T-helper 2 cell (primary cell): ENCODE data around the gene LENEP.

Source experiments
- DNase-seq, 5 experiments: peaks; one replicate each; pipeline versions ENCODE4 v3.0.0 to v3.0.0-alpha.2; 2012 to 2022

The LENEP gene

DNA sequence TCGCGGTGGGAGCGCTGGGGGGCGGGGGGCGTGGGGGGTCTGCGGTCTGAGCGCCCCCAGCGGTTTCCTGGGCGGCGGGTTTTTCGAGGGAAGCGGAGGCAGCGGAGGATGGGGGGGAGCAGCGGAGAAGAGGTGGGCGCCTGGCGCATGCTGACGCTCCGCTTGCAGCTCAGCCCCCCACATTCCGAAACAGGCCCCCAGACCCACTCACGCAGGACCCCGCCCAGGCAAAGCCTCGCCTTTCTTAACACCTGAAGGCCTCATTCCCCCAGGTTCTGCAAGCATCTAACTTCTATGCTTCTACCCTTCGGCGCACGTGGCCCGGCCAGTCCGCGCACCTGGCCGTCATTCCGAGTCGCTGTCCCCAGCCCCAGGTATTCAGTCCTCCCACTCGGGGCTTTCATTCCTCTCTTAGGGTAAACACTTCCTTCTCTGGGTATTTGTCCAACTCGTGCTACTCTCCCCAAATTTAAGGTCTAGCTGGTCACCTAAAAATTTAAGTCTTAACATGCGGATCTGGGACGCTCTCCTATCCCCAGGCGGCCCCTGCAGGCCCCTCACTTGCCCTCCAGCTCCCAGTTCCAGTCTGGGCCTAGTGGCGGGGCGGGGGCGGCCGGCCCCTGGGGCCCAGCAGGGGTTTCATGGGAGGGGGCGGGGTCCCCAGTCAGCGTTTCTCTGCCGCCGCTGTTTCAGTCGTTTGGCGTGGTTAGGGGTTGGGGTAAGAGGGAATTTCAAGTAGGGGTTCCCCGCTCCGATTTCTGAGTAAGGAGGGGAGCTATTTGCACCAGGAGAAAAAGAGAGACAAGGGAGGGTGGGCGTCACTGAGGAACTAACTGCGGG is 6.4 kb downstream of the LENEP start:
- DNase-seq = peak in 4 of 5 experiments; percentile 34 to 44 (median 42)

DNA sequence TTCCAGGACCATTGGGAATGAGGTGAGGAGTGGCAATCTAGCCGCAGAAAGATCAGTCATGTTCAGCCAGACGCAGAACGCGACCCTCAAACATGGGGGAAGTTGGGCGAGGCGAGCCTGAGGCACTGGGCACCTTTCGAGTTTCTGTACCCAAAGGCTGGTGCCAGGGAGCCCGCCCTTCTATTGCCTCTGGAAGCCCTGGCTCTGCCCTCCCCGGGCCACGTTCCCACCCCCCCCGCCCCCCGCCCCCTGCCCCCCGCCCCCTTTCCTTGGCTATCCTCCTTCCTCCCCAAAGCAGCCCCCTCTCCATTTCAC is 7.0 kb downstream of the LENEP start:
- DNase-seq = peak in 1 of 5 experiments; percentile 33

DNA sequence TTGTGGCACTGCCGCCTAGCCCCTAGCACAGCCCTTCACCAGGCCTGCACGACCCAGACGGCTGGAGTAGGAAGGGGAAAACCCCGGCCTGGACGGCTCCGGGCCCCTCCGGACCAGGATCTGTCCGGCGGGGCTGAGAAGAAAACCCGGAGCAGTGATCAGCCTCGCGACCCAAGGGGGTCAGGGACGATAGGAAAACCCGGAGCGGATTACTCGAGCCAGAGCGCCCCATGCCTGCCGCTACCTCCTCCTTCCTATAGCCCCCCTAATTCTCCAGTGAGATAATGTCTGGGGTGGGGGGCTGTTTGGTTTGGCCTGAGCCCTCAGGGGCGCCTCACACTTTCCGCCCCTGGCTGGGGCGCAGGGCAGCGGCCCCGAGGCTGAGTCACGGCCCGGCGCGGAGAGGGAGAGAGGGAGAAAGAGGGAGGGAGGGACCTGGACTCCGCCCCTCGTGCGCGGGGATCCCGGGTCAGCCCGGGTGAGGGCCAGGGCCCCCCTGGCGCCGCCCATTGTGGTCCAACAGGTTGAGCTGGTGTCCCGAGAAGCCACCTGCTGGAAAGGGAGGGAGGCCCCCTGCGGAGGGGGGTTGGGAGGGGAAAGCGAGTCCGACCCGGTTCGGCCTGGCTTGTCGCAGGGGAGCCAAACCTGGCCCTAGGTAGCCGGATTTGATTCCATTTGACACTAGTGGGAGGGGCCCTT is 7.5 kb downstream of the LENEP start:
- peak; percentile 65 to 83 (median 75) for DNase-seq

DNA sequence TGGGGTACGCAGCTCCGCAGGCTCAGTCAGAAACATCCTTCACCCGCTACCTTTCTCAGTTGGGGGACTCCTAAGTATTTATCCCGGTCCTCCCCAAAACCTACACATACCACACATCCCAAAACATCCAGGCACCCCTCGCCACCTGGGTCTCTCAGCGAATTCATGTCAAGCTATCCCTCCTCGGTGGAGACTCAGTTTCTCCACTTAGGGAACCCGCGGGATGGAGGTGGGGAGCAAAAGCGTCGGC is 8.0 kb downstream of the LENEP start:
- DNase-seq = no peak

DNA sequence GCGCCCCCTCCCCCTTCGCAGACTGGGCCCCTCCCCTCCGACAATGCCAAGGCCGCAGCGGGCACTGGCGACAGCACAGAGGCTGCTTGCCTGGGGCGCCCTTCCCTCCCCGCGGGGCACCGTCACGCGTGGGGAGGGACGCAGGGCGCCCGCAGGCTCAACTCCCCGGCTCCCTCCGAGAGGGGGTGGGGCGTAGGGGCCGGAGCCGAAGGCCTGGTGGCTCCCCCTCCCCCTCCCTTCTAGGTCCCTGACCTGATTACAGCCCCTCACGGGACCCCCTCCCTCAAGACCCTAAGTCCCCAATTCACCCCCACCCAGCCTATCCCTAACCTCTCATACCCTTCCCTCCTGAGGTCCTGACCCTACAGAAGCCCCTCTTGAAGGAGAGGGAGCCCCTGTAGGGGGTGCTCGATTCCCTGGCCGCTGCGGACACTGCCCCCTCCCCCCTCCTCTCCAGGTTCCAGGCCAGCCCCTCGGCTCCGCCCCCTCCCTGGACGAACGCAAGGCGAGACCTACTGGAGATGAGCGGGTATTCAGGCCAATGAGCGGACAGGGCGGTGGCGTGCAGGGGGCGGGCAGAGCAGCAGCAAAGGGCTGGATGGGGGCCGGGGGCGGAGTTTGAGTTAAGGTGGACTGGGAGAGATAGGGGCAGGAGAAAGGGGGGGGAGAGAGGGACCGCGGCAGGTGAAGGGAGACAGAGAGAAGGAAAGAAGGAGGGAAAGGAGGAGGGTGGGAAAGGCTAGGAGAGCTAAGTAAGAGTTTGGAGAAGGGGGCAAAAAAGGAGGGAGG is 8.5 kb downstream of the LENEP start:
- DNase-seq = peak; percentile 92 to 99 (median 98)

DNA sequence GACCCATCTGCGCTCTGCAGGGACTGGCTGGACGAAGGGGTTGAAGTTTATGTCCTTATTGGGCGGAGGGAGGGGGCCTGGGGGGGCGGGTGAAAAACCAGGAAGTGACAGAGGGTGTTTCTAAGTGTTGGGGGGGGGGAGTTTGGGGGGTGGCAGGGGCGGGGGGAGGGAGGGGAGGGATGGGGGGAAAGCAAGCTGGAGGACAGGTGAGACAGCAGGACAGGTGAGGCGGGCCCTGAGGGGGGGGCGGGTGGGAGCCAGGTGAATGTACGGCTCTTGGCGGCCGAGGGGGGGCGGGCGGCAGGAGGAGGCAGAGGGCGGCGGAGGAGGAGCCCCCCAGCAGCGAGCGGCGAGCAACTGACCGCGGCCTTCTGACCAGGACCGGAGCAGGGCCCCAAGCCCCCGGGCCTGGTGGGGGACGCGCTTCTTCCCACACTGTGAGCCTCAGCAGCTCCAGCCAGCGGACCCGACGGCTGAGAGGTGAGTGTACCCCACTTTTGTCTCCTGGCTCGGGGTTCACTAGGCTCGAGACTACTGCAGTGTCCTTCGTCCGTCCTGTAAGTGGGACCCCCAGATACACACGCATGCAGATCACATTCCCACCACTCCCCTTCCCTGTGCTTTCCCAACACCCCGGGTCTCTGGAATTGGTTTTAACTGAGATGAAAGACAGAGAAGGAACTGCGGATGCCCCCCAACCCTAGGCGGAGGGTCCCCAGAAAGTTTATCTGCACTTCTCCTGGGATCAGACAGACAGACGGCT is 9.3 kb downstream of the LENEP start, which contains the start of gene ZBTB7B:
Gene ZBTB7B (plus strand): TSS at position 339 of the 763 bp plus-strand sequence. CDS start 11,859 bp downstream, outside the sequence.
- no peak for DNase-seq

DNA sequence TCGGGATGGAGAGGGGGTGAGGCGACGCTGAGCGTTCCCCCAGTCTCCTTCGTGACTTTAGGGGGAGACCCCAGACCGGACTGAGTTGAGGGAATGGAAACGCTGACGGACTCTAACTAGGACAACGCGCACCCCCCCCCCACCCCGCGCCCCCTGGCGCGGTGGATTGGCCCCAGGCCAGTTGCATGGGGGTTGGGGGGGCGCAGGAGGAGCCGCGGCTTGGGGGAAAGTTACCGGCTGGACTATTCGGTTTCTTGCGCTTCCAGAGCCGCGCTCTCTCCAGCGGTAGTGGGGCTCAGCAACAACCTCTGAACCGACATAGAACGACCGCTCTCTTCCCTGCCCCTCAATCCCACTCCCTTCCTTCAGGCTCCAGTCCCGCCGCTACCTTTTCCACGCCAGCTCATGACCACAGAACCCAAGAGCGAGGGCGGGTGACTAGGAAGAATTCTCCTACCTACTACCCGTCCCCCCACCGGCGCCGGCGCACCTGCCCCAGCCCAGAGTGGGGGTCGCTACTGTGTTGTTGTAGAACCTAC is 9.9 kb downstream of the LENEP start:
- no peak for DNase-seq

DNA sequence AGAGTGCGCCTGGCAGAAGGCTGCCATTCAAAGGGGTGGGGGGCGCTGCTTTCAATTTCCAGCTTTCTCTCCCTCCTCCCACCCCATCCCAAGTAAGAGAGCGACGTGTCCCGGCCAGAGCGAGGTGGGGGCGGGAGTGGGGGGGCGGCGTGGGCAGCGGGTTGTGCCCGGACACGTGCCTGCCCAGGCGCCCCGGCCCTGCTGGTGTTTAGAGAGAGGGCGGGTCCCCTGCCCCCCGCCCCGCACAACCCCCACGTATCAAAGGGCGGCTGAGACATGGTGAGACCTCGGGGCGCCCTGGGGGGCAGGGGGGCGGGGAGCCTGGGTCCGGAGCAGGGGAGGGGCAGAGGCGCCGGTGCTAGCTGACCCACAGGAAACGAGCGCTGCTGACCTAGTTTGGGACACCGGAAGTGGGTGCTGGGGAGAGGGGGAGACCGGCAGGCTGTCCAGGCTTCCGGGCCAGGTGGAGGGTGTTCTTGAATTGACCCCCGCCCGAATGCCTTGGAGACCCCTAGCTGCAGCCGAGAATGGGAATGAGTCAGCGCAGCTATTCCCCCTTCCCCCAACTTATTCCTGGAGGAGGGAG is 10.5 kb downstream of the LENEP start:
- DNase-seq = peak in 1 of 5 experiments; percentile 50

DNA sequence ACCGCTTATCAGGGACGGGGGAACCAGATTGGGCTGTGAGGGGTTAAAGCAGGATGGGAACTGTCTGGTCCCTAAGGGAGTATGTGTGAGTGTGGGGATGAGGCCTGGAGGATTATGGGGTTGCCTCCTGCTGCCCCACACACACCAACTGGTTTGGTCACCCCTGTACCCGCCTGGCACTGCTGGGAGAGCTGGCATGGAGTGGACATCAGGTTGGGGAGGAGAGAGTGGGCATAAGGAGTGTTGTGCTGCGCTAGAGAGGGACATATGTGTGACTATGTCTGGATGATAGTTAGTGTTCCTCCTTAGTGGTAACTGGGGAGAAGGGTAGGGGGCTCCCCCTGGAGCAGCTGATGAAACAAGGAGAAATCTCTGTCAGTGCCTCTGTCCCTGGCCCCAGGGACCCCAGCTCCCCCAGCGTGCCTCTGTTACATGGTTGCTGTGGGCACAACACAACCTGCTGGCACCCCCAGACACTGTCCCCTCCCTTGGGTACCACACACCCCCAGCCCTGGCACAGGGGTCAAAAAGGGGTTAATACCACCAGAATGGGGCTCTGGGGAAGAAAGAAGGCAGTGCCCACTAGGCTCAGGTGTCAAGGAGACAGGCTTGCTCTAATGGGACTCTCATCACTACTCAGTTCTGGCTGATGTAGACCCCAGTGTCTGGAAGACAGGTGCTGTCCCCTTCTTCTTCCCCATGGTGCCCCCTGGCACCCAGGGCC is 11.1 kb downstream of the LENEP start:
- DNase-seq = no peak

DNA sequence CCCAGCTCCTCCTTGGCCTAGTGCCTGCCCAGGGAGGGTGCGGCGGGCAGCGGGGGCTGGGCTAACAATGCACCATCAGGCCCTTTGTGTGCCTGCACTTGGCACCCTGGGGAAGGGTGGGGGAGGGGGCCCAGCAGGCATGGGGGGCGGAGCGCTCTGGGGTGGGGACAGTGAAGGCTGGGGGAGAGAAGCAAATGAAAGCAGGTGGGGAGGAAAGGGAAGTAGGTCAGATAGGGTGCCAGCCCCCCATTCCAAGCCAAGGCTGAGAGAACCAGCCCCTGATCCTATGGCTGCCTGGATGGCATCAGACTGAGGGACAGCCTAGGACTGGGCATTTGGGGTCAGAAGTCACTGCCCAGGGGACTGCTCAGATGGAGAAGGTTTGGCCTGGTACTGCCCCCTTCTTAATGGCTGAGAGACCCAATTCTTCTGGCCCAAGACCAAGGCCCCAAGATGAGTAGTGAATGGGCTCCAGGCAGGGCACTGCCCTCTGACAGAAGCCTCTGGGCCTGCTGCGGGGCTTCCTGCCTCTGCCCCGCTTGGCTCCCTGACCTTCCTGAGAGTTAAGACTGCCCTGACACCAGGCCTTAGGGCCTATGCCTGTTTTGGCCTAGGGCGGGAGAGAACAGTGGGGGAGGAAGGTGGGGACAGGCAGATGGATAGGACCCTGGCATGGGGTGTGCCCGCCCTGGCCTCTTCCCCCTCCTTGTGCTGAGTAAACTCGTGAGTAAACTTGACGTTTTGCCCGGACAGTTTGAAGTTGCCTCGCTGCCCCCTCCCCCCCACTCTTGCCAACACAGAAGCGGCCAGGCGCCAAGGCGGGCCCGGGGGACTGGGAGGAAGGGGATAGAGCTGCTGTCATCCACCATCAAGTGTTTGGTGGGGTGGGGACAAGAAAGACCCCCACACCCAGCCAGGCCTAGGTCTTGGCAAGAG is 12.0 kb downstream of the LENEP start:
- peak in 2 of 5 experiments; percentile 13 to 52 for DNase-seq

DNA sequence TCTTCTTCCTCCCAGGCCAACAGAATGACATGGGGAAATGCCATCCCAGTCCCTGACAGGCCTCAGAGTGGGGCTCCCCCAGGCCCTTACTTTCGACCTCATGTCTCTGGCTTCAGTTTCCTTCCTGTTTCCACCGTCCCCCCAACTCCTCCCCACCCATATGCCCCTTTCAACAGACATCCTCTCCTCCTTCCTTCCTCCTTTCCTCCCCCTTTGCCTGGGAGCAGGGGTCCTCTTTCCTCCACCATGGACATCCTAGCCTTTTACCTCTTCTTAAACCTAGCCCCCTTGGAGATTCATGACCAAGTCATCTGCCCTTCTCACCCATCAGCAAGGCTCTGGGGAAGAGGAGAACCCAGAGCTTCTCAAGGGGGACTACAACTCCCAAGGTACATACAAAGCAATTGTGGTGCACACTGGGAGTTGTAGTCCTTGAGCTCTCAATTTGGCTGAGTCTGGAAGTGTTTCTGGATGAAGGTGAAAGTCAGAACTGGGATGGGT is 13.3 kb downstream of the LENEP start:
- DNase-seq = peak in 2 of 5 experiments; percentile 24 to 73

DNA sequence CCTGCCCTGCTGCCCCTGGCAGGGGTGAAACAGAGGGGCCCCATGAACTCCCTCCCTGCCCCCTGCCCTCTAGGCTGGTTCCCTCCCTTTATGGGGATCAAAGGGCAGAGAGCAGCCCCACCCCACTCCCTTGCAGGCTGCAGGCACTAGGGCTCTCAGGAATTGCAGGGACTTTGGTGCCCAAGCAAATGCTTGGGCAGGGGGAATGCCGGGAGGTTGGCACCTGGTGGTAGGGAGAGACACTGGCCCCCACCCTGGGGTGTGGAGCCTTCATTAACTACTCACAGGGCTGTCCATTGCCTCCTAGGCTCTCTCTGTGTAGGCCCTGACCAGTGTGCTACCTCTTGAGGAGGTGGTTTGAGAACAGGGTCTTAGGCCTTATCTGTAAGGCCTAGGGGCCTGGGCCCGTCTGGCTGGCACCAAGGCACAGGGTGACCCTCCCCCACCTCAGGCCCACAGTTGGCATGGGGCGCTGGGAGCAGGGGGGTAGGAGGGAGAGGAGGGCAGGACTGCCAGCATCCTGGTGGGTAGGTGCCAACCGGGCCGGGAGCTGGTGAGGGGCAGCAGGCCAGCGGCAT is 14.0 kb downstream of the LENEP start:
- DNase-seq = no peak

DNA sequence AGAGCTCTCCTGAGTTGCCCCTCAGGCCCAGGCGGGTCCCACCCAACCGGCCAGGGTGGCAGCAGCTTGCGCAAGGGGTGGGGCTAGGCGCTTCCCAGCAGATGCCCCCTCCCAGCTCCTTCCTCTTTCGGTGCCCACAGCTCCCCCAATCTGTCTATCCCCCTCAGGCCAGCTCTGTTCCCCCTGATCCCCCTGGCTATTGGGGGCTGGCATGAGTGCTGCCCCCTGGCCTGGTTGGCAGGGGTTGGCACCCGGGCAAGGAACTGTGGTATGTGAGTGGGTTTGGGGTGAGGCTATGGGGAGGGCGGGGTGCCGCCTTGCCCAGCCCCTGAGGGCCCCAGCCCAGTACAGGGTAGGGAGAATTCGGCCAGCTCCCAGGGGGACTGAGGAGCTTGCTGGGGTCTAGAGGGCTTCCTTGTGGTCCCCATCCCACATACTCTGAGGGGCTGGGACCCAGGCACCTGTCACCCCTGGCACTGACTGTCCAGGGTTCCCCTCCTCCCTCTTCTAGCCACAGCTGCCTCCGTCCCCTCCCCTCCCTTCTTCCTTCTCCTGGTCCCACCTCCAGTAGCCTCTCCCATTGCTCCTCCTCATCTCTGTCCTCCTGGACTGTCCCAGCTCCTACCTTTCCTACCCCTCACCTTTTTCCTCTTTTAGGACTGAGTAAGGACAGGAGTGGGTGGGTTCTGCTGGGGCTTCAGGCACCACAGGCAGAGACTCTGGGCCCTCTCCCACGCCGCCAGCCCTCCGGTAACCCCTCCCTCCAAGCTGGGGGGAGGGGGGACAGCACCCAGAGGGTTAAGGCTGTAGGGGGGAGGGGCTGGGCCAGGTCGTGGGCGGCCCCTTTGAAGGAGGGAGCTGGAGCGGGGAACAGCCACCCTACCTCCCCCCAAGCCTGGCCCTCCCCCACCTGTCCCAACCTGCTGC is 14.9 kb downstream of the LENEP start:
- peak in 2 of 5 experiments; percentile 48 to 85 for DNase-seq

DNA sequence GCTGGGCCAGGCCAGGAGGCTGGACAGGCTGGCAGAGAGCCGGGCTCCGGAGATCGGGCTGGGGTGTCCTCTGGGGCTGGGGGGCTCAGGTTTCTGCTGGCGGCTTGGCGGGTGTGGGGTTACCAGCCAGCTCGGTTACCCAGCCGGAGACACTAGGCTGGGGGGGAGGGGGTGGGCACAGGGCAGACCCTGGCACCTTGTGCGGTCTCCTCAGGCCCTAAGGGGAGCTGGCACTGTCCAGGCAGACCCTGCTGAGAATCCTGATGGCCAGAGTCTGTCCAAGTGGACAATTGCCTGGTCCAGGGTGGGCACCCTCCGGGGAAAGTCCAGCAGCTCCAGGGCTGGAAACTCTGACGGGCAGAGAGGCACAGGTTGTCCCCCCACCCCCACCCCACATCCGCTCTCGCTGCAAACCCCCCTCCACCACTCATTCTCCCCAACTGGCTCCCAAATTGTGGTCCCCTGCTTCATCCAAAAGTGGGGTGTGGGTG is 15.9 kb downstream of the LENEP start:
- DNase-seq = peak in 1 of 5 experiments; percentile 65

DNA sequence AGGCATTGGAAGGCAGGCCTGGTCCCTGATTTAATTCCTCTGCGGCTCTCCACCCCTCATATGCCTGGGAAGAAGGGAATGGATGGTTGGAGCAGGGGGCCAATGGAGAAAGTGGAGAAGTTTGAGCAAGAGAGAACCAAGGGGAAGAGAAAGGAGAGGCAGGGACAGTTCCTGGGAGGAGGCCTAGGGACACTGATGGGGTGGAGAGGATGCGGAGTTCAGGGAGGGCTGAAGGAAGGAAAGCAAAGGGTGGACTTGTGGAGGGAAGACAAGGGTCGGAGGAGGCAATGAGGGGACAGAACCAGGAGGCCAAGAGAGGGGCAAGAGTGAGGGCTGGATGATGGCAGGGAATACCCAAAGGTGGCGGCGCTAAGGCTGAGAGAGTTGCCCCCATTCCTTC is 16.4 kb downstream of the LENEP start:
- DNase-seq = no peak

DNA sequence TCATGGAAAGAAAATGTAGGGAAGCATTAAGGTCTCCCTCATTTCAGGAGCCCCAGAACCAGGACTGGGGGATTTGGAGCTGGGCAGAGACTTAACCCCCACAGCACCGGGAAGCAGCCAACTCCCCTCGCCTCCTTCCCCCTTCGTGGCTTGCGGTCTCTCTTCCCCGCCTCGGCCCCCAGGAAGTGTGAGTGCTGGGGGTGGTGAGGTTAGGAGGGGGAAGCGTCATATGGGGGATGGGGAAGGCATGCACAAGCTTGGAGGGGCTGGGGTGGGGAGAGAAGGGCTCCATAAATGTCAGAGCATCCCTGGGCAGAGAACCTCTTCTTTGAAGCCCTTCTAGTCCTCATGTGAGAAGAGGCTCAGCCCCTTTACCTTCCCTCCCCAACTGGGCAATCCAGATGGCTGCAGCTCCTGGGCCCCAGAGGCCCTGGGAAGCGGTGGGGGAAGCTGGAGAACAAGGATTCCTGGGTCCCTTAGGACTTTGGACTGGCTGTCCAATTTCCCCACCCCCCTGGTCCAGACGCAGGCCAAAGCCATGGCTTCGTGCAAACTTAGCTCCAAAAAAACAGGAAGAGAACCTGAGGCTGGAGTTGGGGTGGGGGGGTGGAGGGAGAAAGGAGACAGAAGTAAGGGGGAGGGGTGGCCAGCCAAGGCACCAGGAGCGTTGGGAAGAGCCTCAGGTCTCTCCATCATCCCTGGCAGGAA is 17.0 kb downstream of the LENEP start:
- peak in 1 of 5 experiments; percentile 71 for DNase-seq

DNA sequence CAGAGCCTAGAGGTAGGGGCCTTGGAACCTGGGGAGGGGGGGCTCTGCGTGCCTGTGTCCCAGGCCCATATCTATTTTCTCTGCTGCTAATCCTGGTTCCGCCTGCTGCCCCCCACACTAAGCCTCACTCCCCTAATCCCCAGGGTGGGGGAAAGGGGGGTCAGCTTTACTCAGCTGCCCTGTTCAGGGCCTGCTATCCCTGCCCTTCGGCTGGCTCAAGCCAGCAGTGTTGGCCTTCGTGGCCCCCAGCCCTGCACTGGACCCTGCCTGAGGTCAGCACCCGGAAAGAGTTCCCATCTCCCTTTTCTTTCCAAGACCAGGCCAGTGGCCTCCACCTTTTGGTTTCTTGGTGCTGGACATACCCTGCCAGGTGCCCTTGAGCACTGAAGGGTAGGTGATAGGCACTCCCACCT is 17.6 kb downstream of the LENEP start:
- no peak for DNase-seq
